GM08714 (cell line): ENCODE data around the gene TRMT1.

Experiments used
- H3K4me3 ChIP-seq: fragments of 200-500 bp; sonication (Bioruptor generic); 2 replicates; pipeline ENCODE4 v1.5.1; 2014; ENCODE audit warnings: mild to moderate bottlenecking, low read length, inconsistent platforms
- ZNF274 ChIP-seq: IDR thresholded peaks from 2 replicates; pipeline ENCODE4 v1.6.1; 2012; ENCODE audit warnings: mild to moderate bottlenecking, low read depth, low read length

The TRMT1 gene

DNA sequence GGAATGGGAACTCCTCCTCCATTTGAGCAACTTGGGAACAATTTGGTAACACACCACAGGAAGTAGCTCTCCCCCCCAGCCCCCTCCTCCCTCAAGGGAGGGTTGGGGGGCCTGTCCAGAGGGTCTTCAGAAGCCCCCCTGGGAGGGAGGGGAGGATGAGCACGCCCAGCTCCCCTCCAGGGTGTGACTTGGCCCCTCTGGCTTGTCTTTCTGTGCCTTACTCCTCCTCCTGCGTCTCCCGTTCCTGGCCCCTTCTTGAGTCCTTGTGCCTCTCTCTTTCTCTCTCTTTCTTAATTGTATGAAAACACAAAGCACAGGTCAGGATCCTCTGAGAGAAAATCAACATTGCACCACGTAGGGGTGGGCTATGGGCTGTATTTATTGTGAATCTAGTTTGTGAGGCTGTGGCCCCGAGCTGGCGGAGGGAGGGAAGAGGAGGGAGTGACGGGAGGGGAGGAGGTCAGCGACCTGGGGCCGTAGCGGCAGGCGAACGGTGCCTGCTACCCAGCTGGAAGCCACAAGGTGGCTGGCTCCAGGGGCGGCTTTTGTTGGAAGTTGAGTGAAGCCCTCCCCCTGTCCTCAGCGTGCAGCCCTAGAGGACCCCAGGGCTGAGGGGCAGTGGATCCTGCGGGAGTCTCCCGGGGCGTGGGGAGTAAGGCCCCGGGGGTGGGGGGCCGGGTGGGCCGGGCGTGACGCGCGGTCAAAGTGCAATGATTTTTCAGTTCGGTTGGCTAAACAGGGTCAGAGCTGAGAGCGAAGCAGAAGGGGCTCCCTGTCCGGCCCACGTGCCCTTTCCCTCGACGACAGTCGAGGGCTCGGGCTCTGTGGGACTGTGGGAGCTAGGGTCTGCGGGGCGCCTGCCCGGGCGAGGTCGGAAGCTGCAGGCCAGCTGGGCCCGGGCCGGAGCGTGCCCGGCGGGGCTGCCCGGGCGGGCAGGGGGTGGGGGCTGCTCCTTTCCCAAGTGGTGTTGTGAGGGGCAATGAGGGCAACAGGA lies 20.3 kb downstream of the TRMT1 start:
- H3K4me3 ChIP-seq = no peak overlapping the region; the same call in 1 of the 2 replicates
- no peak for TF ChIP-seq ZNF274

DNA sequence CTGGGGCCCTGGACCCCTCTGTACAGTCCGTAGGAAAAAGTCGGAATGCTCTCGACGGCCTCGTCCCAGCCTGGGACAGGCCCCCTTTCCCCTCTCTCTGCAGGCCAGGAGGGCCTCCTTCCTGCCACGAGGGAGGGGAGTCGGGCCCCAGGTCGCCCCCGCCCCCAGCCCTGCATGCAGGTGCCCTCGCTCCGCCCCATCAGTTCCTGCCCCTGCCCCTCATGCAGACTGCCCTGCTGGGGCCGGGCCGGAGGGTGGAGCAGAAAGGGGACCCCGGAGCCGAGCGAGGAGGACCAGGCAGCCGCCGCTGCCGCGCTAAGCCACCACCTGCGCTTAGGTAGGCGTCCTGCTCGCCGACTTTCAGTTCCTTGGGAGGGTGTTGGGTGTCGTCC lies 21.2 kb downstream of the TRMT1 start:
- no peak for TF ChIP-seq ZNF274
- H3K4me3 ChIP-seq = no peak overlapping the region; the same call in 1 of the 2 replicates

- TF ChIP-seq ZNF274 = no peak
- no peak overlapping the region; the same call in 1 of the 2 replicates for H3K4me3 ChIP-seq
Measured at GRCh38 chr19:13094771-13095392, 21.7 kb downstream of the TRMT1 start.

DNA sequence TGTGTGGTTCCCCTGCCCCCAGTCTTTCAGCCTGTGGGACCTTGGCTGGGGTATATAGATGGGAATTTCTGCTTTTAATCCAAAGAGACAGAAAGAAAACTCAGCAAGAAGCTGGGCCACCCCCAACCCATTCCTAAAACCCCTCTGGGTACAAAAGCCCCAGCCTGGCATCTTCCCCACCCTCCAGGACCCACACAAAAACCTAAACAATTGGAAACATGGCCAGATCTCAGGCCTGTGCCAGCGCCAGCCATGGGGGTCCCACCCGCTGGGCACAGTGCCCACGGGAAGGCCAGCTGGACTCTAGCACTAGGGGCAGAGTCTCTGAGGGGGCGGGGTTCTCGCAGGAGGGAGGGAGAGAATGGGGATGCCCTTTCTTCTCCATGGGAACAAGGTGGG lies 22.4 kb downstream of the TRMT1 start:
- TF ChIP-seq ZNF274 = no peak
- H3K4me3 ChIP-seq = no peak overlapping the region

- no peak for TF ChIP-seq ZNF274
- H3K4me3 ChIP-seq = no peak overlapping the region
Measured at GRCh38 chr19:13093407-13094105, 23.0 kb downstream of the TRMT1 start.

DNA sequence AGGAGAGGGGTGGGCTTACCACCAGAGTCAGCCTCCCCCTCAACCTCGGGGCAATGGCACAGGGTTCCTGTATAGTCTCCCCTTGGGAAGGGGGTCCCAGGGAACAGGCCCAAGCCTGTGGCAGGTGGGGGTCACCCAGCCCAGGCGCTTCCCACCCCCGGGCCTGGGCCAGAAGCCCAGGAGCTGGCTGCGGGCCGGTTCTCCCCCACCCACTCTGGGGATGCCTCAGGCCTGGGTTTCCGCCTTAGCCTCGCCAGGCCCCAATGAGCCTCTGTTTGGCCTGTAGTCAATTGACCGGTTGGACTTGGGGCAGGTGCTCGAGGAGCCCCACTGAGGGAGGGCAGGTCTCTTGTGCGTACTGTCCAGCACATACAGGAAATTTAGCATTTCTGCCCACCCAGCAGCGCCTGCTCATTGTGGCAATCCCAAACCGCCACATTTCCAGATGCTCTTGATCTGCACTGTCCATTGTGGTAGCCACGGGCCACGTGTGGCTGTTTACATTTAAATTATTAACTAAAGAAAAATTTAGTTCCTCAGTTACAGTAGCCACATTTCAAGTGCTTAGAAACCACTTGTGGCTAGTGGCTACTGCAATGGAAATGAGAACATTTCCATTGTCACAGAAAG lies 23.8 kb downstream of the TRMT1 start:
- TF ChIP-seq ZNF274 = no peak
- H3K4me3 ChIP-seq = no peak overlapping the region

- no peak overlapping the region for H3K4me3 ChIP-seq
Measured at GRCh38 chr19:13092158-13092543, 24.4 kb downstream of the TRMT1 start.

DNA sequence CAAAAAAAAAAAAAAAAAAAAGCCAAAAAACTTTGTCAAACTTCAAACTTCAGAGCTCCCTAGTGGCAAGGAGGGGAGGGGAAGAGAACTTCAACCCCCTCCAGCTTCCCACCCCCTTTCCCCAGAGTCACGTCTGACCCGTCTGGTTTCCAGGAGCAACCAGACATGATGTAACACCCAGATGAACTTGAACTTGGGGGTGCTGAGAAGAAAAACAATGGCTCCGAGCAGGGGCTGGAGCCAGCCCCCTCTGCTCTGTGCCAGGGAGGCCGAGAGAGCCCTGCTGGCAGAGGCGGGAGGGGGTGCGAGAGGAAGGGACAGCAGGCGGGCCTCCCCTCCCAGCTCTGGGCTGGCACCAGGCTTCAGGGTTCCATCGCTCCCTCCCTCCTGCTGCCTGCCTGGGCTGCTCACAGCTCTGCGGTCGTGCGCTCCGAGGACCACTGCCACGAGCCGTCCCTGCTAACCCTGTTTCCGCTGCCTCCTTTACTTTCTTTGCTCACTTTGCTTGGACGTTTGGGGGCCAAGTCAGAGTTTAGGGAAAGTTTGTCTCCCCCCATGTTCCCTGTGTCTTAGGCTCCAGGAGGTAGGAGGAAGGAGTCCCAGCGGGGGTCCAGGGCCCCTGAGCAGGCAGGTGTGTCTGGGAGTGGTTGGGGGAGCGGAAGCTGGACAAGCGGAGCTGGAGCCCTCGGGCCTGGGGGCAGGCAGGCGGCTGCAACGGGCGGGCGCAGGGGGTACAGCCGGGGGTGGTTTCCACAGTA lies 25.0 kb downstream of the TRMT1 start:
- TF ChIP-seq ZNF274 = no peak
- no peak overlapping the region for H3K4me3 ChIP-seq

More at GRCh38 chr19:13092158-13092543, 24.4 kb downstream of the TRMT1 start:
- no peak for TF ChIP-seq ZNF274

DNA sequence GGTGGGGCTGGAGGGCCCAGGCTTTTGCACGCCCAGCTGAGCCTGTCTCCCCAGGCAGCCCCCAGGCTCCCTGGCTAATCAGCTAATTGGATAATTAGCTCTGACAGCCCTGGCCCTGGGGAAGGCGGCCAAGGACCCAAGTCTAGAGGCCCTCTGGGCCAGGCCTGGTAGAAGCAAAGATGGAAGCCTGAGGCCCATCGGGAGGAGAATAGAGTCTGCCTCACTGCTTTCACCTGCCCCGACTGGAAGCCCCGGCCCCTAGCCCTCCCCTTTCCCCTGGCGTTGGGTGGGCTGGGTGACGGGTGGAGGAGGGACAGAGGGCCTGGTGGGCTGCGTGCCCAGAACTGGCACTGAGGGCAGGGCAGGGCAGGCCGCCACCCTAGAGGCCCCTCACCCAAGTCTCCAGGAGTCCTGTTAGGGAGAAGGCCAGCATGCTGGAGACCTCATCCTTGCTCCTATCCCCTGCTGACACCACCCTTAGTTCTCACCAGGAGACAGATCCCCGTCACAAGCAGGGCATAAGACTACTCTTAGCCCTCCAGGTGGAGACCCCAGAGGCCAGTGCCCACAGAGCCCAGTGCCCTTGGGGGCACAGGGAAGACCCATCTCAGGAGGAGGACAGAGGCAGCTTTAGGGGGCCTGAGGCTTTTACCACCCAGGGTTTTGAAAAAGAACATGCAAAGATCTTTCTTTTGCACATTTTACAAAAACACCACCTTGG lies 25.9 kb downstream of the TRMT1 start:
- TF ChIP-seq ZNF274 = no peak
- no peak overlapping the region for H3K4me3 ChIP-seq

DNA sequence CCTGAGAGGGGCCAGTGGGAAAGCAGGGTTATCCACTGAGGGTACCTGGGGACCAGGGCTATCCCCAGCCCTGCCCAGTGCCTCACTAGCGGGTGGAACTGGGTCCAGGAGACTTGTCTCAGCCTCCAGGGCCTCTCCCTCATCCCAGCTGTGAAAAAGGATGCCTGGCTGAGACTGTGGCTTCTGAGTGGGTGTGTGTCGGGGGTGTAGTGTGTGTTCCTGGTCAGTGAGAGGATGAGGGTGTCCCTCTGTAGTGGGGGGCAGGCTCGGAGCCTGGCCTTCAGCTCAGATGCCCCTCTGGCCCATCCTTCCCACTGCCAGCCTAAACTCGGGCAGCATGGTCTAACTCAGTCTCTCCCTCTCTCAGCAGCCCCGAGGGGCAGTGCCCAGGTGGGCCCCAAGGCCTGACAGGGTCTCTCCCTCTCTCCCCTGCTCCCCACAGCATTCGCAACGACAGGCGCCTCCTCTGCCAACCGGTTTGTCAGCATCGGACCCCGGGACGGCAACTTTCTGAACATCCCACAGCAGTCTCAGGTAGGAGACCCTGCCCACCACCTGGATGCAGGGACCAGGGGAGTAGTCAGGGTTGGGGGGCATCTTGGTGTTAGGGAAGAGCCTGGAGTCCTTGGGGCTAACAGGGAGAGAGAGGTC lies 26.6 kb downstream of the TRMT1 start:
- TF ChIP-seq ZNF274 = no peak
- no peak overlapping the region for H3K4me3 ChIP-seq

- TF ChIP-seq ZNF274 = no peak
- no peak overlapping the region for H3K4me3 ChIP-seq
Measured at GRCh38 chr19:13089139-13089856, 27.2 kb downstream of the TRMT1 start.
